RWPE2 (cell line): ENCODE measurements around the gene PAN3.

Source experiments
- ATAC-seq: fragments of 200-7000 bp; cut with Tn5 transposase; 3 replicates; pipeline ENCODE4 v1.9.1; 2021; ENCODE audit warnings: low read depth
- DNase-seq: peaks from one replicate; pipeline ENCODE4 v3.0.0-alpha.2; 2020; ENCODE audit warnings: low spot score
- H3K27ac ChIP-seq: fragments of 450-650 bp; 2 replicates; pipeline ENCODE4 v1.5.1; 2017; ENCODE audit warnings: mild to moderate bottlenecking; ENCODE audit not compliant: poor library complexity, severe bottlenecking
- H3K27me3 ChIP-seq: fragments of 250-450 bp; sonication (Bioruptor Pico); 2 replicates; pipeline ENCODE4 v1.5.1; 2021; ENCODE audit warnings: mild to moderate bottlenecking, moderate library complexity; ENCODE audit not compliant: insufficient read depth, poor library complexity, severe bottlenecking
- H3K36me3 ChIP-seq: fragments of 250-450 bp; sonication (Bioruptor Pico); 2 replicates; pipeline ENCODE4 v1.5.1; 2020; ENCODE audit warnings: low read depth, mild to moderate bottlenecking, moderate library complexity
- H3K4me1 ChIP-seq: fragments of 250-450 bp; sonication (Bioruptor Pico); 2 replicates; pipeline ENCODE4 v1.5.1; 2021; ENCODE audit warnings: mild to moderate bottlenecking, moderate library complexity; ENCODE audit not compliant: insufficient read depth, poor library complexity, severe bottlenecking
- H3K4me3 ChIP-seq: fragments of 250-450 bp; sonication (Bioruptor Pico); 2 replicates; pipeline ENCODE4 v1.5.1; 2021; ENCODE audit warnings: mild to moderate bottlenecking, moderate library complexity; ENCODE audit not compliant: severe bottlenecking
- H3K9me3 ChIP-seq: fragments of 250-450 bp; sonication (Bioruptor Pico); 2 replicates; pipeline ENCODE4 v1.5.1; 2021; ENCODE audit warnings: mild to moderate bottlenecking, moderate library complexity; ENCODE audit not compliant: severe bottlenecking
- CTCF ChIP-seq: fragments of 450-650 bp; IDR thresholded peaks from one replicate; pipeline ENCODE4 v1.5.1; 2017; ENCODE audit warnings: mild to moderate bottlenecking, moderate library complexity; ENCODE audit not compliant: poor library complexity, severe bottlenecking

PAN3 gene

GRCh38 chr13:28138012-28138755 lies at the start of gene PAN3:
PAN3 (plus strand) TSS chr13:28138545; CDS start chr13:28138658, 113 bp downstream.
- peaks cover 11% of the 10 kb centered on the region for H3K4me1 ChIP-seq
- H3K36me3 ChIP-seq: no peaks in the 10 kb centered on the region
- ATAC-seq: peak; percentile 65
- H3K27me3 ChIP-seq: no peaks in the 10 kb centered on the region
- H3K27ac ChIP-seq: peak within 1 kb of the TSS; percentile 93
- no peaks in the 10 kb centered on the region for H3K9me3 ChIP-seq
- H3K4me3 ChIP-seq: peak within 1 kb of the TSS; percentile 94
- TF ChIP-seq CTCF: no peak
- peak; percentile 86 for DNase-seq

- no peak for DNase-seq
- Histone ChIP-seq H3K36me3 (no peaks in the 10 kb centered on the region), H3K27ac (no peak overlapping the region), H3K4me1 (no peaks in the 10 kb centered on the region), H3K27me3 (peaks cover 2% of the 10 kb centered on the region), H3K9me3 (no peaks in the 10 kb centered on the region), H3K4me3 (no peak overlapping the region)
- no peak for ATAC-seq
- no peak for TF ChIP-seq CTCF
Measured at GRCh38 chr13:28089065-28089464, 49.3 kb upstream of the PAN3 start.

- no peak overlapping the region for H3K4me3 ChIP-seq
- DNase-seq (no peak), ATAC-seq (no peak)
- H3K27ac ChIP-seq: no peak overlapping the region
- H3K9me3 ChIP-seq: no peaks in the 10 kb centered on the region
- peaks cover 29% of the 10 kb centered on the region for H3K27me3 ChIP-seq
- no peaks in the 10 kb centered on the region for H3K36me3 ChIP-seq
- no peaks in the 10 kb centered on the region for H3K4me1 ChIP-seq
- TF ChIP-seq CTCF: no peak
Measured at GRCh38 chr13:28092431-28092830, 45.9 kb upstream of the PAN3 start.

GRCh38 chr13:28093881-28094280 lies 44.5 kb upstream of the PAN3 start:
- no peak overlapping the region for H3K27ac ChIP-seq
- H3K36me3 ChIP-seq: no peaks in the 10 kb centered on the region
- ATAC-seq (no peak), DNase-seq (no peak)
- no peak overlapping the region for H3K4me3 ChIP-seq
- no peak for TF ChIP-seq CTCF
- no peaks in the 10 kb centered on the region for H3K4me1 ChIP-seq
- no peaks in the 10 kb centered on the region for H3K9me3 ChIP-seq
- peaks cover 43% of the 10 kb centered on the region for H3K27me3 ChIP-seq

- H3K27ac ChIP-seq: no peak overlapping the region
- H3K4me1 ChIP-seq: no peaks in the 10 kb centered on the region
- ATAC-seq (no peak), DNase-seq (no peak)
- H3K27me3 ChIP-seq: peaks cover 48% of the 10 kb centered on the region
- H3K9me3 ChIP-seq: no peaks in the 10 kb centered on the region
- no peaks in the 10 kb centered on the region for H3K36me3 ChIP-seq
- no peak for TF ChIP-seq CTCF
- H3K4me3 ChIP-seq: no peak overlapping the region
Measured at GRCh38 chr13:28094306-28094705, 44.0 kb upstream of the PAN3 start.
